Sigmoid colon (tissue), 4 donors: ENCODE measurements around the gene APCDD1.

Source experiments
- CTCF ChIP-seq, 4 experiments: fragments of 450-650 bp in 3 of 4; fragments of 200-600 bp in 1 of 4; IDR thresholded peaks; one replicate each; pipeline ENCODE4 v1.5.1; 2016 to 2019; ENCODE audit warnings: antibody characterized with exemption in 4 of 4, mild to moderate bottlenecking in 3 of 4, moderate library complexity in 2 of 4
- POLR2AphosphoS5 ChIP-seq, 4 donors: sonication (generic); formaldehyde crosslinking; IDR thresholded peaks; one replicate each; pipeline ENCODE4 v1.6.1; 2017; ENCODE audit warnings: antibody characterized with exemption in 4 of 4

GRCh38 chr18:10475276-10475653 lies 20.8 kb downstream of the APCDD1 start:
- no peak for TF ChIP-seq CTCF (IDR thresholded peaks at IDR 0.05)
- TF ChIP-seq POLR2AphosphoS5 (IDR thresholded peaks at IDR 0.05) = no peak
